ENCODE measurements around the gene NIPAL4.

Gene NIPAL4

GRCh38 chr5:157473383-157474320 lies 13.6 kb downstream of the NIPAL4 start:
- H3K27me3 ChIP-seq (ENCODE audit: control insufficient read depth in 5 of 5, insufficient read depth in 4 of 5, low read length in 5 of 5), result peaks cover 0 to 3% (median 0%) of the 10 kb centered on the region in 5 donors
- H3K9ac ChIP-seq (ENCODE audit: low read length in 5 of 5), result no peak overlapping the region
- no peak overlapping the region for H3K4me3 ChIP-seq (ENCODE audit: low read depth in 1 of 5, low read length in 5 of 5)
- peaks cover 0 to 14% (median 6%) of the 10 kb centered on the region in 5 donors for H3K4me1 ChIP-seq (ENCODE audit: control insufficient read depth in 5 of 5, insufficient read depth in 5 of 5, low read length in 5 of 5)
- no peak overlapping the region for H3K27ac ChIP-seq (ENCODE audit: low read depth, low read length)
- H3K36me3 ChIP-seq (ENCODE audit: control insufficient read depth in 5 of 5, insufficient read depth in 5 of 5, low read length in 5 of 5), result no peaks in the 10 kb centered on the region
- H3K9me3 ChIP-seq (ENCODE audit: control insufficient read depth in 5 of 5, low read length in 5 of 5), result no peaks in the 10 kb centered on the region

- no peak overlapping the region for H3K27ac ChIP-seq (ENCODE audit: low read depth, low read length)
- no peak overlapping the region for H3K9ac ChIP-seq (ENCODE audit: low read length in 5 of 5)
- H3K4me1 ChIP-seq (ENCODE audit: control insufficient read depth in 5 of 5, insufficient read depth in 5 of 5, low read length in 5 of 5), result peaks cover 0 to 14% (median 6%) of the 10 kb centered on the region in 5 donors
- H3K9me3 ChIP-seq (ENCODE audit: control insufficient read depth in 5 of 5, low read length in 5 of 5), result no peaks in the 10 kb centered on the region
- H3K36me3 ChIP-seq (ENCODE audit: control insufficient read depth in 5 of 5, insufficient read depth in 5 of 5, low read length in 5 of 5), result peaks cover 0 to 4% (median 0%) of the 10 kb centered on the region in 5 donors
- peaks cover 0 to 9% (median 2%) of the 10 kb centered on the region in 5 donors for H3K27me3 ChIP-seq (ENCODE audit: control insufficient read depth in 5 of 5, insufficient read depth in 4 of 5, low read length in 5 of 5)
- no peak overlapping the region for H3K4me3 ChIP-seq (ENCODE audit: low read depth in 1 of 5, low read length in 5 of 5)
Measured at GRCh38 chr5:157475432-157475831, 15.4 kb downstream of the NIPAL4 start.

GRCh38 chr5:157476702-157477408 lies 16.8 kb downstream of the NIPAL4 start:
- no peak overlapping the region for H3K9ac ChIP-seq (ENCODE audit: low read length in 5 of 5)
- peaks cover 0 to 10% (median 2%) of the 10 kb centered on the region in 5 donors for H3K27me3 ChIP-seq (ENCODE audit: control insufficient read depth in 5 of 5, insufficient read depth in 4 of 5, low read length in 5 of 5)
- no peak overlapping the region for H3K4me3 ChIP-seq (ENCODE audit: low read depth in 1 of 5, low read length in 5 of 5)
- peaks cover 0 to 8% (median 5%) of the 10 kb centered on the region in 5 donors for H3K36me3 ChIP-seq (ENCODE audit: control insufficient read depth in 5 of 5, insufficient read depth in 5 of 5, low read length in 5 of 5)
- H3K4me1 ChIP-seq (ENCODE audit: control insufficient read depth in 5 of 5, insufficient read depth in 5 of 5, low read length in 5 of 5), result peaks cover 0 to 14% (median 6%) of the 10 kb centered on the region in 5 donors
- no peak overlapping the region for H3K27ac ChIP-seq (ENCODE audit: low read depth, low read length)
- H3K9me3 ChIP-seq (ENCODE audit: control insufficient read depth in 5 of 5, low read length in 5 of 5), result no peaks in the 10 kb centered on the region

- Histone ChIP-seq H3K27me3 (ENCODE audit: control insufficient read depth in 5 of 5, insufficient read depth in 4 of 5, low read length in 5 of 5) (peaks cover 0 to 10% (median 2%) of the 10 kb centered on the region in 5 donors), H3K9ac (ENCODE audit: low read length in 5 of 5) (no peak overlapping the region), H3K27ac (ENCODE audit: low read depth, low read length) (no peak overlapping the region), H3K4me3 (ENCODE audit: low read depth in 1 of 5, low read length in 5 of 5) (no peak overlapping the region), H3K4me1 (ENCODE audit: control insufficient read depth in 5 of 5, insufficient read depth in 5 of 5, low read length in 5 of 5) (peaks cover 0 to 14% (median 6%) of the 10 kb centered on the region in 5 donors), H3K36me3 (ENCODE audit: control insufficient read depth in 5 of 5, insufficient read depth in 5 of 5, low read length in 5 of 5) (peaks cover 0 to 8% (median 5%) of the 10 kb centered on the region in 5 donors), H3K9me3 (ENCODE audit: control insufficient read depth in 5 of 5, low read length in 5 of 5) (no peaks in the 10 kb centered on the region)
Measured at GRCh38 chr5:157477814-157478494, 17.9 kb downstream of the NIPAL4 start.

GRCh38 chr5:157478726-157479125 lies 18.7 kb downstream of the NIPAL4 start:
- H3K9ac ChIP-seq (ENCODE audit: low read length in 5 of 5), result no peak overlapping the region
- H3K4me3 ChIP-seq (ENCODE audit: low read depth in 1 of 5, low read length in 5 of 5), result no peak overlapping the region
- H3K27ac ChIP-seq (ENCODE audit: low read depth, low read length), result no peak overlapping the region
- peaks cover 0 to 8% (median 5%) of the 10 kb centered on the region in 5 donors for H3K36me3 ChIP-seq (ENCODE audit: control insufficient read depth in 5 of 5, insufficient read depth in 5 of 5, low read length in 5 of 5)
- peaks cover 0 to 10% (median 2%) of the 10 kb centered on the region in 5 donors for H3K27me3 ChIP-seq (ENCODE audit: control insufficient read depth in 5 of 5, insufficient read depth in 4 of 5, low read length in 5 of 5)
- H3K4me1 ChIP-seq (ENCODE audit: control insufficient read depth in 5 of 5, insufficient read depth in 5 of 5, low read length in 5 of 5), result peaks cover 0 to 7% (median 4%) of the 10 kb centered on the region in 5 donors
- no peaks in the 10 kb centered on the region for H3K9me3 ChIP-seq (ENCODE audit: control insufficient read depth in 5 of 5, low read length in 5 of 5)

GRCh38 chr5:157479166-157479565 lies 19.2 kb downstream of the NIPAL4 start:
- Histone ChIP-seq H3K4me1 (ENCODE audit: control insufficient read depth in 5 of 5, insufficient read depth in 5 of 5, low read length in 5 of 5) (peaks cover 0 to 3% (median 0%) of the 10 kb centered on the region in 5 donors), H3K27ac (ENCODE audit: low read depth, low read length) (no peak overlapping the region), H3K9ac (ENCODE audit: low read length in 5 of 5) (no peak overlapping the region), H3K4me3 (ENCODE audit: low read depth in 1 of 5, low read length in 5 of 5) (no peak overlapping the region), H3K27me3 (ENCODE audit: control insufficient read depth in 5 of 5, insufficient read depth in 4 of 5, low read length in 5 of 5) (peaks cover 0 to 10% (median 2%) of the 10 kb centered on the region in 5 donors), H3K36me3 (ENCODE audit: control insufficient read depth in 5 of 5, insufficient read depth in 5 of 5, low read length in 5 of 5) (peaks cover 0 to 8% (median 5%) of the 10 kb centered on the region in 5 donors), H3K9me3 (ENCODE audit: control insufficient read depth in 5 of 5, low read length in 5 of 5) (no peaks in the 10 kb centered on the region)

- H3K36me3 ChIP-seq (ENCODE audit: control insufficient read depth in 5 of 5, insufficient read depth in 5 of 5, low read length in 5 of 5), result peaks cover 0 to 8% (median 5%) of the 10 kb centered on the region in 5 donors
Measured at GRCh38 chr5:157479612-157480510, 19.8 kb downstream of the NIPAL4 start.

GRCh38 chr5:157481265-157481664 lies 21.3 kb downstream of the NIPAL4 start:
- Histone ChIP-seq H3K9me3 (ENCODE audit: control insufficient read depth in 5 of 5, low read length in 5 of 5) (no peaks in the 10 kb centered on the region), H3K4me1 (ENCODE audit: control insufficient read depth in 5 of 5, insufficient read depth in 5 of 5, low read length in 5 of 5) (peaks cover 0 to 13% (median 5%) of the 10 kb centered on the region in 5 donors), H3K36me3 (ENCODE audit: control insufficient read depth in 5 of 5, insufficient read depth in 5 of 5, low read length in 5 of 5) (peaks cover 0 to 15% (median 5%) of the 10 kb centered on the region in 5 donors), H3K9ac (ENCODE audit: low read length in 5 of 5) (no peak overlapping the region), H3K27ac (ENCODE audit: low read depth, low read length) (no peak overlapping the region), H3K27me3 (ENCODE audit: control insufficient read depth in 5 of 5, insufficient read depth in 4 of 5, low read length in 5 of 5) (peaks cover 0 to 10% (median 2%) of the 10 kb centered on the region in 5 donors), H3K4me3 (ENCODE audit: low read depth in 1 of 5, low read length in 5 of 5) (no peak overlapping the region)

More at GRCh38 chr5:157479612-157480510, 19.8 kb downstream of the NIPAL4 start:
- Histone ChIP-seq H3K27me3 (ENCODE audit: control insufficient read depth in 5 of 5, insufficient read depth in 4 of 5, low read length in 5 of 5) (peaks cover 0 to 10% (median 2%) of the 10 kb centered on the region in 5 donors), H3K4me1 (ENCODE audit: control insufficient read depth in 5 of 5, insufficient read depth in 5 of 5, low read length in 5 of 5) (peaks cover 0 to 10% (median 4%) of the 10 kb centered on the region in 5 donors), H3K9me3 (ENCODE audit: control insufficient read depth in 5 of 5, low read length in 5 of 5) (no peaks in the 10 kb centered on the region), H3K27ac (ENCODE audit: low read depth, low read length) (no peak overlapping the region), H3K4me3 (ENCODE audit: low read depth in 1 of 5, low read length in 5 of 5) (no peak overlapping the region), H3K9ac (ENCODE audit: low read length in 5 of 5) (no peak overlapping the region)

- H3K9me3 ChIP-seq (ENCODE audit: control insufficient read depth in 5 of 5, low read length in 5 of 5), result no peaks in the 10 kb centered on the region
- no peak overlapping the region for H3K9ac ChIP-seq (ENCODE audit: low read length in 5 of 5)
- peaks cover 0 to 18% (median 5%) of the 10 kb centered on the region in 5 donors for H3K36me3 ChIP-seq (ENCODE audit: control insufficient read depth in 5 of 5, insufficient read depth in 5 of 5, low read length in 5 of 5)
- no peak overlapping the region for H3K27ac ChIP-seq (ENCODE audit: low read depth, low read length)
- no peak overlapping the region for H3K4me3 ChIP-seq (ENCODE audit: low read depth in 1 of 5, low read length in 5 of 5)
- H3K27me3 ChIP-seq (ENCODE audit: control insufficient read depth in 5 of 5, insufficient read depth in 4 of 5, low read length in 5 of 5), result peaks cover 0 to 10% (median 2%) of the 10 kb centered on the region in 5 donors
- peaks cover 0 to 13% (median 5%) of the 10 kb centered on the region in 5 donors for H3K4me1 ChIP-seq (ENCODE audit: control insufficient read depth in 5 of 5, insufficient read depth in 5 of 5, low read length in 5 of 5)
Measured at GRCh38 chr5:157481666-157482065, 21.7 kb downstream of the NIPAL4 start.

Measured in subcutaneous abdominal adipose tissue (tissue), 5 donors.